Measurements from ENCODE around the gene FBXL4.

- no peak for TF ChIP-seq CTCF (conservative IDR thresholded peaks at IDR 0.05; ENCODE audit: low read length)
- TF ChIP-seq EZH2phosphoT487 (IDR thresholded peaks at IDR 0.05; ENCODE audit: borderline replicate concordance) = no peak
Measured at GRCh38 chr6:98949589-98949988, 1.8 kb upstream of the FBXL4 start.
